Measurements from ENCODE around the gene ARMC5. TPM values are rescaled to one million over a fixed set of nuclear protein-coding genes. Genes with fewer than 3 reads are reported as not detected.
"Not testable (repeated sequence)": the region's sequence is repeated elsewhere in the genome, so short reads cannot be mapped to it uniquely, and the experiment has no call there.

Gene ARMC5
- total RNA-seq, 1 experiment from 2014 or later: 16.5 TPM

GRCh38 chr16:31430380-31431052 lies 28.8 kb upstream of the ARMC5 start:
- DNase-seq (ENCODE audit: low read depth): peak; percentile 35

GRCh38 chr16:31435341-31436220 lies 23.7 kb upstream of the ARMC5 start:
- DNase-seq (ENCODE audit: low read depth): no peak

DNA sequence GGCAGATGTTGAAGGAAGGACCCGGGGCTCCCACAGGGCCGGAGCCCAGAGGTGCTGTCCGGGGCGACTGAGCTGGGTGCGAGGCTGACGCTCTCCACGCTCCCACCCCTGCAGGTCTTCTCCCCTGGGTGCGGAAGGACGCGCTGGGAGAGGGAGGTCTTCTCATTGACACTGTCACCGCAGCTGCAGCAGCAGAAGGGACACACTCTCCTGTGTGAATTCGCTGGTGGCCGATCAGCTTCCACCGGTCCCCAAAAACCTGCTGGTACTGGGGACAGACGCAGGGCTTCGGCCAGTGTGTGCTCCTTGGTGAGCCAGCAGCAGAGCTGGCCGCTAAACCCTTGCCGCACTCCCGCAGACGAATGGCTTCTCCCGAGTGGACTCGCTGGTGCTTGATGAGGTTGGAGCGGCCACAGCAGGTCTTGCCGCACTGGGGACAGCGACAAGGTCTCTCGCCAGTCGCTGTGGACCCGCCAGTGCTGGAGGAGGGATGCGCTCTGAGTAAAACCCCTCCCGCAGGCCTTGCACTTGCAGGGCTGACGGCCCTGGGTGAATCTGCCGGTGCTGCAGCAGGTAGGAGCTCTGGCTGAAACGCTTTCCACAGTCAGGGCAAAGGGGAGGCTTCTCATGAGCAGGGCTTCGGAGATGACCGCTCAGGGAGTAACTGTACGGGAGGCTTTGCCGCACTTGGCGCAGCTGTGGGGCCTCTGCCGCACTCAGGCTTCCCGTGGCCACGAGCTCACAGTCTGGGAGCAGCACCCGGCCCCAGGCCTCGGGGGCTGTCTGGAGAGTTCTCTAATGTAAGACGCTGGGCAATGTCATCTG lies 22.9 kb upstream of the ARMC5 start:
- DNase-seq (ENCODE audit: low read depth): no peak

DNA sequence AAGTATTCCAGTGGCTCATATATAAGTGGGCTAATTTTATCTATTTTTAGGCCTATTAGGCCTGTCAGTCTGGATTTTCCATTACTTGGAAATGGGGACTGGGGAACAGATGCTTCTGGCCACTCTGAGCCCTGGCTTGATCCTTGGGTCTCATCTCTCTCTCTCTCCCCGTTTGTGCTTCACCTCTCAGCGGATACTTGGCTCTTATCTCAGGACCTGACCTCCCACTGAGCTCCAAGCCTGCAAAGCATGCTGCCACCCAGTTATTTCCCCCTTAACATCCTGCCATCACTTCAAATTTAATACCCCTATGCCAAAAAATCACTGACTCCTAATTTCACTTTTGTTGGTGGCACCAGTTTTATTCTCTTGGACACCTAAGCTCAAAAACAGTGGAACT lies 20.9 kb upstream of the ARMC5 start:
- DNase-seq (ENCODE audit: low read depth): no peak

DNA sequence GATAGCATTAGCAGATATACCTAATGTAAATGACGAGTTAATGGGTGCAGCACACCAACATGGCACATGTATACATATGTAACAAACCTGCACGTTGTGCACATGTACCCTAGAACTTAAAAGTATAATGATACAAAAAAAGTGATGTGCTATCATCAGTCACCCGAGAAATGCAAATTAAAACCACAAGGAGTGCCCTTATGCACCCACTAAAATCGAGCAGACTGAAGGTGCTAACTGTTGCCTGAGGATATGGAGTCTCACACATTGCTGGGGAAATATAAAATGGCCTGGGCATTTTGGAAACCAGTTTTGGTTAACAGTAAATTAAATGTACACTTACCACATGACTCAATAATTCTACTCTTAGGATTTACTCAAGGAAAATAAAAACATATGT lies 20.3 kb upstream of the ARMC5 start:
- DNase-seq (ENCODE audit: low read depth): not testable (repeated sequence)

DNA sequence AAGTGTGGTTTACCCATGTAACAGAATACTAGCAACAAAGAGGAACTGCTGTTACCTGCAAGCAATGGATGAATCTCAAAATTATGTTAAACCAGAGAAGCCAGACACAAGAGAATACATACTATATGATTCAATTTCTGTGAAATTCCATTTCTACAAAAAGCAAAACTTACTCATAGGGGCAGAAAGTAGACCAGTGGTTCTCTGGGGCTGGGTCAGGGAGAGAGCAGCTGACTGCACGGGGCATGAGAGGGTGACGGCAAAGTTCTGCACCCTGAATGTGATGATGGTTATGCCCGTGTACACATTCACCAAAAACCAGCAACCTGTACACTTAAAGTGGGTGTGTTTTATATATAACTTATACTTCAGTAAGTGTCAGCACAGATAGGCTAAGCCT lies 19.8 kb upstream of the ARMC5 start:
- DNase-seq (ENCODE audit: low read depth): no peak

GRCh38 chr16:31440516-31441184 lies 18.7 kb upstream of the ARMC5 start:
- no peak for DNase-seq (ENCODE audit: low read depth)

- DNase-seq (ENCODE audit: low read depth): no peak
These were observed 17.3 kb upstream of the ARMC5 start for GRCh38 chr16:31441956-31442355.

DNA sequence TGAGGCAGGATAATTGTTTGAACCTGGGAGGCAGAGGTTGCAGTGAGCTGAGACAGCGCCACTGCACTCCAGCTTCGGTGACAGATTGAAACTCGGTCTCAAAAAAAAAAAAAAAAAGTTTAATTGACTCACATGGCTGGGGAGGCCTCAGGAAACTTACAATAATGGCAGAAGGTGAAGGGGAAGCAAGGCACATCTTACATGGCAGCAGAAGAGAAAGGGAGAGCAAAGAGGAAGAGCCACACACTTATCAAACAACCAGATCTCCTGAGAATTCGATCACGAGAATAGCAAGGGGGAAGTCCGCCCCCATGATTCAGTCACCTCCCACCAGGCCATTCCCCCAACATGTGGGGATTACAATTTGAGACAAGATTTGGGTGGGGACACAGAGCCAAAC lies 13.4 kb upstream of the ARMC5 start:
- DNase-seq (ENCODE audit: low read depth): not testable (repeated sequence)

DNA sequence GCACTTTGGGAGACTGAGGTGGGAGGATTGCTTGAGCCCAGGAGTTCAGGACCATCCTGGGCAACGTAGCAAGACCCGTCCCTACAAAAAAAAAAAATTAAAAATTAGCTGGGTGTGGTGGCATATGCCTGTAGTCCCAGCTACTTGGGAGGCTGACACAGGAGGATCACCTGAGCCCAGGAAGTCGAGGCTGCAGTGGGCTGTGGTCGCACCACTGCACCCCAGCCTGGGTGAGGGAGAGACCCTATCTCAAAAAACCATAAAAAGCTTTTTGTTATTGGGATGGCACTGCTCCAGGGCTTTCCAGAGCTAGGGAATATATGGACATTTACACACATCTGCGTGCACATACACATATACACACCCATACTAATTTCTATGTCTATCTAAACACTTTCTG lies 8.1 kb upstream of the ARMC5 start:
- DNase-seq (ENCODE audit: low read depth): no peak

DNA sequence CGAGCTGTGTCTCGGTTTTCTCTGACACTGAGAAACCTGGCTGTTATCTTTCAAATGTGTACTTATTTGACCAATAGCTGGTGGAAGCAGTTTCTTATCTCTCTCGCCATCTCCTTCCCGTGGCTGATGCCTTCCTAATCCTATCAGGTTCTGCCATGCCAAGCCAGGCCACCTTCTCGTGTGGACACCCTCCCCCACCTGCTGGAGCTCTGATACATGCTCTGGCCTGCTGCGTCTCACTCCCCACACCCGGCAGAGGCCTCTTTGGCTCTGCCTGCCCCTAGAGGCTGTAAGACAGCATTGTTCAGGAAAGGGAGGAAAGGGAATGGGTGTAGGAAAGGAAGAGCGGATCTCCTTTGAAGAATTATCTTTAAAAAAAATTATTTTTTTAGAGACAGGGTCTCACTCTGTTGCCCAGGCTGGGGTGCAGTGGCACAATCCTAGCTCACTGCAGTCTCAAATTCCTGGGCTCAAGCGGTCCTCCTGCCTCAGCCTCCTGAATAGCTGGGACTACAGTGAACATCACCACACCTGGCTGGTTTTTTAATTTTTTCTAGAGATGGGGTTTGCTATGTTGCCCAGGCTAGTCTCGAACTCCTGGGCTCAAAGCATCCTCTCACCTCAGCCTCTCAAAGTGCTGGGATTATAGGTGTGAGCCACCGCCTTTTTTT lies 7.5 kb upstream of the ARMC5 start:
- peak; percentile 72 for DNase-seq (ENCODE audit: low read depth)

GRCh38 chr16:31452631-31453106 lies 6.6 kb upstream of the ARMC5 start:
- peak; percentile 93 for DNase-seq (ENCODE audit: low read depth)

GRCh38 chr16:31453255-31454204 lies 5.8 kb upstream of the ARMC5 start:
- peak; percentile 53 for DNase-seq (ENCODE audit: low read depth)

GRCh38 chr16:31455601-31456314 lies 3.5 kb upstream of the ARMC5 start:
- no peak for DNase-seq (ENCODE audit: low read depth)

- no peak for DNase-seq (ENCODE audit: low read depth)
These were observed 2.3 kb upstream of the ARMC5 start for GRCh38 chr16:31456988-31457360.

DNA sequence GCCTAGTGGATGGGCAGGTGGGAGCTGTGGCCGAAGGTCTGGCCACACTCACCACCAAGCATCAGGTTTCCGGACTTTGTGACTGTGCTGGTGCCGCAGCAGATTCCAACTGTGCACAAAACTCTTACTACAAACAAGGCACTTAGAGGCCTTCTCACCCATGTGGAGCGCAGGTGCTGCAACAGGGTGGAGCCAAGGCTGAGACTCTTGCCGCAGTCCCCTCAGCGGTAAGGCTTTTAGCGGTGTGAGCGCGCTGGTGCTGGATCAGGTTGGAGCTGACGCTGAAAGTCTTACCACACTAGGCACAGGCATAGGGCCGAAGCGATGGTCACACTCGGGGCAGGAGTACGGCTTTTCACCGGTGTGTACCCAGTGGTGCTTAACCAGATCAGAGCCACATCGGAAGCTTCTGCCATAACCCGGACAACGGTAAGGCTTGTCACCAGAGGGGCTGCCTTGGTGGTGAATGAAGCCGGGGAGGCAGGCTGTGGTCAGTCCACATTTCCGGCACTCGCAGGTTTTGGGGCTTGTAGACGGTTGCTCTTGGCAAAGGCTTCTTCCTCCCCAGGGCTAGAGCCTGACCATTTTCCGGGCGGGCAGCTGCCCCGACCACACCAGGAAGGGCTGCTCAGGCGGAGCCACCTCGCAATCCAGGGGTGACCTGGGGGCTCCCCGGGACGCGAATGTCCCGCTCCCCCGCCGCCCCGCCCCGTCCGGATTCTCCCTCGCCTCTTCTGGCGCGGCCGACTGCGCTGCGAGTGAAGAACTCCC lies 1.0 kb upstream of the ARMC5 start:
- DNase-seq (ENCODE audit: low read depth): peak; percentile 47

DNA sequence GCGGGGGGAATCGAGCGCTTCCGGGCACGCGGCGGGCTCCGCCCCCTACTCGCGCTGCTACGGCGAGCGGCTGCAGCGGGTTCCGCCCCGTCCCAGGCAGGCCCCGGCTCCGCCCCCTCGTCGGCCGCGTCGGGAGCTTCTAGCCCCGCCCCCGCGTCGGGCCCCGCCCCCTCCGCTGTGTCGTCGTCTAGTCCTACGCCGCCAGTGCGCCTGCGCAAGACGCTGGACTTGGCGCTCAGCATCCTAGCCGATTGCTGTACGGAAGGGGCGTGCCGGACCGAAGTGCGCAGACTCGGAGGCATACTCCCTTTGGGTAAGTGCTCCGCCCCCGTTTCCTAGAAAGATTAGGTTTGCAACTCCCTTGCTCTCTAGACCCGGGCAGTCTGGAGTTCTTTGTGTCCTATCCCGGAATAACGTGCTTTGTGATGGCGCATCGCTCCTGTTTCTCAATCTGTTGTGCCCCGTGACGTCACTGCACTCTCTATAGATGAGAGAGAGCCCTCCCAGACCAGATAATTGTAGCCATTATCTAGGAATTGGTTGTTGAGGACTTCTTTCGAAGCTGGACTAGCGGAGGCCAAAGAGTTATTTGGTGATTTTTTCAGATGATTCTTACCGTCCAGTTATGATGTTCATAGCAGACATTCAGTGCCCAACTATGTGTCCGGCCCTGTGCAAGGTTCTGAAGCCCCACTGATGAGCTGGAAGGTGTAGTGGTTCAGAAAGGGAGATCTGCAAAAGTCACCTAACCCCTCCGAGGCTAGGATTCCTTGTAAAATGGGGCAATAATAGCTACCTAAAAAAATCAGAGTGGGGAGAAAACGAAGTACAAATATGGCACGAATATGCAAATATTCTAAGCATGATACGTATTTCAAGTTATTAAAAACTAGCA lies 633 bp downstream of the ARMC5 start:
- DNase-seq (ENCODE audit: low read depth): peak; percentile 99

Measured in LHCN-M2 (cell line).